NCI-H748 treated with DMSO at 0.1 percent for 48 hours (cell line): Measurements from ENCODE around the gene AK1.

Experiments used
- DNase-seq: peaks from one replicate; lab custom pipeline; 2025; lab: John Stamatoyannopoulos, UW

Gene AK1

DNA sequence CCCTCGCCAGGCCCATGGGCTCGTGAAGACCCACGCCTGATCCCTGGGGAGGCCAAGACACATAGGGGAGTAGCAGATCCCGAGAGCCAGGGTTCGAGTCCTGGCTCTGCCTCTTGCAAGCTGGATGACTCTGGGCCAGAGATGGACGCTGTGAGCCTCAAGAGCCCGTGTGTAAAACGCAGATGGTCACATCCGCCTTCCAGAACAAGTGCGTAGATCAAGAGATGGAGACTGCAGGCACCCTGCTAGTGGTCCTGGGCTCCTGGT, 31.1 kb upstream of the AK1 start:
- DNase-seq, result no peak

- DNase-seq, result no peak
Measured at GRCh38 chr9:127907867-127908659, 30.6 kb upstream of the AK1 start.

GRCh38 chr9:127905788-127906191, 28.3 kb upstream of the AK1 start:
- DNase-seq, result no peak

DNA sequence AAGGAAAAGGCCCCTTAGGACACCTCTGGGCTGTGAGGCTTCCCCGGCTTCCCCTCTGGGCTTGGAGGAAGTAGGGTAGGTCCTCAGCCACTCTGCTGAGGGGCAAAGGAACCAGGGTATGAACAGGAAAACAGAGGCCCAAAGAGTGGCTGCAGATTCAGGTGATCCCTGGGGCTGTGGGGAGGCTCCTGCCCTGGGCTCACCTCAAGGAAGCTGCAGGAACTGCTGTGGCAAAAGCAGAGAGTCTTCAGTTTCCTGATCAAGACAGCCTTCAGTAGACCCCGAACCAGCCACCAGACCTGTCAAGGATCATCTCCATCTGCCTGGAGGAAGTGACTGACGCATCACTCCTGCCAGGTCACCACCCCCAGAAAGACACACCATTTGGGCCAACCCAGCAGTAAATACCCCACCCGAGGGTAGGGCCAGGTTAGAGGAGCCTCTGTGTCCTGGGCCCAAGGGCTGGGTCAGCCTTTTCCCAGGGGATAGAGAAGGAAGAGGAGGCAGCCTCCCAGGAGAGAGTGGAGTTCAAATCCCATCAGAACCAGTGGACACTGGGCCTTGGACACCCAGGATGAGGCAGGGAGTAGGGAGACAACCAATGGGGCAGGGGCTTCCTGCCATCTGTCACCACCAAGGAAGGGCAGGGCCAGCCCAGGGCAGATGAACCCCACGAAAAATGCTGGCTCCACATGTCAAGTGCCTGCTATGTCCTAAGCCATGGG, 27.7 kb upstream of the AK1 start:
- DNase-seq, result no peak

DNA sequence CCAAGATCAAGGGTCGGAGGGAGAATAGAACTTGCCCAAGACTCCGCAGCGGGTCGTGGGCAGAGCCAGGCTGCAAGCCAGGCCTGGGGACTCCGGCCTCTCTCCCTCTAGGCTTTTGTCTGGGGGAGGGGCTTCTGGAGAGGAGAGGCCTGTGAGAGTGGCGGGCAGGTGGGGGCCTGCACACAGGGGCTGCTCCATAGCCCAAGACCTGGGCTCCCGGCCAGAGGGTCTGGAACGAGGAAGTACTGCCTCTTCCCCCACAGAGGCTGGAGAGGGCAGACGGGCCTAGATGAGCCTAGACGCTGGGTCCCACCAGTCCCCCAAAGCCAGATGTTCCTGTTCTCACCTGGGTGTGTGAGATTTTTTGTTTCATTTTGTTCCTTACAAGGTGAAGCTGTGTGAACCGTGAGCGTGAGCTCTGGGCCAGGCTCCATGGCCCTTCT, 27.1 kb upstream of the AK1 start:
- DNase-seq, result no peak

GRCh38 chr9:127903557-127904475, 26.3 kb upstream of the AK1 start:
- no peak for DNase-seq

- DNase-seq, result peak; percentile 6
Measured at GRCh38 chr9:127899128-127899943, 21.9 kb upstream of the AK1 start, which contains the start of gene ST6GALNAC6. TSS of gene ST6GALNAC6 (minus strand) at chr9:127899603. CDS start at chr9:127897981, 1,622 bp downstream.

GRCh38 chr9:127898433-127899127, 21.1 kb upstream of the AK1 start:
- DNase-seq, result no peak

GRCh38 chr9:127897193-127897692, 19.8 kb upstream of the AK1 start:
- peak; percentile 27 for DNase-seq

GRCh38 chr9:127896395-127897192, 19.1 kb upstream of the AK1 start:
- no peak for DNase-seq

- DNase-seq, result no peak
Measured at GRCh38 chr9:127895811-127896210, 18.3 kb upstream of the AK1 start.

- no peak for DNase-seq
Measured at GRCh38 chr9:127893392-127893791, 15.9 kb upstream of the AK1 start.

DNA sequence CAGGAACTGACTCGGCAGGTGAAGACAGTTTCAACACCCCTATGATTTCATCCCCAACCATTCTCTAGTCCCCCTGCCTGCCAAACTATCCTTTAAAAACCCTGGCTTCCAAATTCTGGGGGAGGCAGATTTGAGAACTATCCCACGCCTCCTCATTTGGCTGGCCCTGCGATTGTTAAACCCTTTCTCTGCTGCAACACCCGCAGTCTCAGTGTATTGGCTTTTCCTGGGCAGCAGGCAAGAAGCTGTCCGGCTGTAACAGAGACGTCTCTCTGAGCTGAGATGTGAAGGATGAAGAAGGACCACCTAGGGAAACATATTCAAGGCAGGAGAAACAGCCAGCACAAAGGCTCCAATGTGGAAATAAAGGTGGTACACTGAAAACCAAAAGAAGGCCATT, 15.4 kb upstream of the AK1 start:
- DNase-seq, result no peak

GRCh38 chr9:127890053-127890452, 12.6 kb upstream of the AK1 start:
- no peak for DNase-seq

- no peak for DNase-seq
Measured at GRCh38 chr9:127887792-127888191, 10.3 kb upstream of the AK1 start.

- no peak for DNase-seq
Measured at GRCh38 chr9:127886401-127886972, 9.0 kb upstream of the AK1 start.

DNA sequence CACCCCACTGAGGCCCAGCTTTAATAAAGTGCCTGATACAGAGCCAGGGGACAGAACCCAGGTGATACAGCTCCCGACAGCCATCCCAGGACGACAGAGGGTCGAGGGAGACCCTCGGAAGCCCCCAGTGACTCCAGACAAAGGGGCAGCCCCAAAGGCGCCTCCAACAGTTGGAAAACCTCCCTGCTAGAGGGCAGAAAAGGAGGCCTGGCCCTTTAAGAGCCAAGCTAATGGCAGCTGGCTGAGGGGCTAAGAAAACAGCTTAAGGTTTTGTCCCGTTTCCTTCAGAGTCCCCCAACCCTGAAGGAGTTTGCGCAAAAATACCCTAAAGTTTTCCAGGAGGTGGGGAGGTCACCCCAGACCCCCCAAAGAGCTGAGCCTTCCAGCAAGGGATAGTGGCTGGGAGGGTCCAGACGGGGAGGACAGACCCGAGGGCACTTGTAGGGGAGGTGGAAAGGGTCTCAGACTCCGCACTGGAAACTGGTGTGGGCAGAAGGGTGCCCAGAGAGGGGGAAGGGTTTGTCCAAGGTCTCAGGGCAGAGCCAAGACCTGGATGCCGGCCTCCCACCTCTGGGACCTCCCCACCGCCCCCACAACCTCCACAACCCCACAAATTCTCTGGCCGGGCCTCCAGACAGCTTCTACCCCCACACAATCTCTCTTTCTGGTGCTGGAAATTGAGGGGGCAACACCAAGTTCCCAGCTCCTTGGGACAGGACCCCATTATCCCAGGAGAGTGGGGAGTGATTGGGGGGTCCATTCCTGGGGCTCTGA, 8.2 kb upstream of the AK1 start:
- no peak for DNase-seq

- DNase-seq, result no peak
Measured at GRCh38 chr9:127884976-127885490, 7.6 kb upstream of the AK1 start.
